Fibroblast of skin of right biceps (primary cell): ENCODE results near the gene HEATR5B.
"Not testable (repeated sequence)": the region's sequence is repeated elsewhere in the genome, so short reads cannot be mapped to it uniquely, and the experiment has no call there.

Experiments used
- DNase-seq: peaks from one replicate; pipeline ENCODE4 v3.0.0-alpha.2; 2013

HEATR5B gene

GRCh38 chr2:37061013-37061711 lies 23.0 kb downstream of the HEATR5B start:
- DNase-seq, result no peak

- no peak for DNase-seq
These were observed 23.7 kb downstream of the HEATR5B start for GRCh38 chr2:37060446-37060845.

- no peak for DNase-seq
These were observed 24.3 kb downstream of the HEATR5B start for GRCh38 chr2:37059841-37060240.

- DNase-seq, result no peak
These were observed 31.4 kb downstream of the HEATR5B start for GRCh38 chr2:37052600-37053332.

GRCh38 chr2:37039580-37039979 lies 44.6 kb downstream of the HEATR5B start:
- DNase-seq, result no peak

- no peak for DNase-seq
These were observed 46.4 kb downstream of the HEATR5B start for GRCh38 chr2:37037771-37038170.

GRCh38 chr2:37029758-37030157 lies 54.4 kb downstream of the HEATR5B start:
- DNase-seq, result no peak

- no peak for DNase-seq
These were observed 58.1 kb downstream of the HEATR5B start for GRCh38 chr2:37026050-37026449.

GRCh38 chr2:37020887-37021796 lies 63.0 kb downstream of the HEATR5B start:
- peak; percentile 31 for DNase-seq

- peak; percentile 90 for DNase-seq
These were observed 63.8 kb downstream of the HEATR5B start for GRCh38 chr2:37020212-37020886.

GRCh38 chr2:37013315-37013641 lies 70.9 kb downstream of the HEATR5B start:
- DNase-seq, result no peak

GRCh38 chr2:37011130-37011529 lies 73.0 kb downstream of the HEATR5B start:
- no peak for DNase-seq

GRCh38 chr2:37005118-37005868 lies 78.9 kb downstream of the HEATR5B start:
- DNase-seq, result peak; percentile 14

- no peak for DNase-seq
These were observed 83.1 kb downstream of the HEATR5B start for GRCh38 chr2:37000988-37001556.

- DNase-seq, result no peak
These were observed 83.9 kb downstream of the HEATR5B start for GRCh38 chr2:37000318-37000717.

- DNase-seq, result not testable (repeated sequence)
These were observed 84.8 kb downstream of the HEATR5B start for GRCh38 chr2:36999416-36999815.

- DNase-seq, result peak; percentile 4
These were observed 90.1 kb downstream of the HEATR5B start for GRCh38 chr2:36993841-36994620.

GRCh38 chr2:36988008-36988407 lies 96.2 kb downstream of the HEATR5B start:
- DNase-seq, result no peak

GRCh38 chr2:36982467-36982866 lies 101.7 kb downstream of the HEATR5B start:
- no peak for DNase-seq

- no peak for DNase-seq
These were observed 102.3 kb downstream of the HEATR5B start for GRCh38 chr2:36981911-36982310.

GRCh38 chr2:36979007-36979406 lies 105.2 kb downstream of the HEATR5B start:
- DNase-seq, result not testable (repeated sequence)
